MCF 10A (cell line): Measurements from ENCODE around the gene MXD4. TPM values are rescaled to one million over a fixed set of nuclear protein-coding genes. Genes with fewer than 3 reads are reported as not detected.

Source experiments
- Bru-seq: library from RNA; stranded (reverse); fragments of 400-500 nt; gene quantifications from one replicate; lab custom pipeline; 2021; lab: Mats Ljungman, UMichigan
- BruChase-seq, 2 experiments: library from RNA; stranded (reverse); fragments of 400-500 nt; gene quantifications; one replicate each; lab custom pipeline; 2021; lab: Mats Ljungman, UMichigan
- BruUV-seq: library from RNA; stranded (reverse); fragments of 400-500 nt; replicated peaks from 2 replicates; lab custom pipeline; 2021; lab: Mats Ljungman, UMichigan
- CTCF ChIA-PET: fragments of 300-600 bp; sonication (Branson Sonifier 250); formaldehyde crosslinking; extraction: SDS; loops from one replicate; lab custom pipeline; 2021; ENCODE audit warnings: antibody characterized with exemption, inconsistent platforms; lab: Yijun Ruan, JAX
- POLR2A ChIA-PET: fragments of 300-600, 350-650 bp; sonication (Branson Sonifier 250); formaldehyde crosslinking; extraction: SDS; loops from one replicate; lab custom pipeline; 2020; ENCODE audit warnings: antibody characterized with exemption, inconsistent platforms; lab: Yijun Ruan, JAX
- DNase-seq: peaks from one replicate; pipeline ENCODE4 v3.0.0-alpha.2; 2018; ENCODE audit not compliant: unreplicated experiment
- H3K27ac Mint-ChIP-seq: one replicate; pipeline ENCODE4 v1.8.0; 2022; ENCODE audit warnings: mild to moderate bottlenecking, low read depth, mixed read lengths; ENCODE audit not compliant: unreplicated experiment
- H3K27me3 Mint-ChIP-seq: one replicate; pipeline ENCODE4 v1.8.0; 2022; ENCODE audit warnings: mixed read lengths; ENCODE audit not compliant: insufficient read depth, unreplicated experiment
- H3K36me3 Mint-ChIP-seq: one replicate; pipeline ENCODE4 v1.8.0; 2022; ENCODE audit warnings: mild to moderate bottlenecking, moderate library complexity, mixed read lengths; ENCODE audit not compliant: insufficient read depth, unreplicated experiment
- H3K4me1 Mint-ChIP-seq: one replicate; pipeline ENCODE4 v1.8.0; 2022; ENCODE audit warnings: mixed read lengths; ENCODE audit not compliant: insufficient read depth, unreplicated experiment
- H3K4me3 Mint-ChIP-seq: one replicate; pipeline ENCODE4 v1.8.0; 2022; ENCODE audit warnings: mild to moderate bottlenecking, moderate library complexity, mixed read lengths; ENCODE audit not compliant: unreplicated experiment
- H3K9me3 Mint-ChIP-seq: one replicate; pipeline ENCODE4 v1.8.0; 2022; ENCODE audit warnings: mixed read lengths; ENCODE audit not compliant: unreplicated experiment
- intact Hi-C: fragments of 100-400 bp; cut with micrococcal nuclease; formaldehyde crosslinking; loops from 2 replicates; pipeline ENCODE4 v1.14.1; 2022
- long read RNA-seq: library from polyadenylated mRNA; stranded (forward); transcript quantifications from one replicate; pipeline ENCODE4 v2.0.0, GENCODE V29; 2022
- total RNA-seq: library from RNA; stranded (reverse); gene quantifications from 2 replicates; pipeline ENCODE4 v1.2.3, GENCODE V29; 2022
- TF ChIP-seq, protein P1 (sequence below): fragments of 200-600 bp; IDR thresholded peaks from one replicate; pipeline ENCODE4 v1.8.0; 2022; ENCODE audit warnings: antibody characterized with exemption, mild to moderate bottlenecking; ENCODE audit not compliant: unreplicated experiment

MXD4 gene, protein sequence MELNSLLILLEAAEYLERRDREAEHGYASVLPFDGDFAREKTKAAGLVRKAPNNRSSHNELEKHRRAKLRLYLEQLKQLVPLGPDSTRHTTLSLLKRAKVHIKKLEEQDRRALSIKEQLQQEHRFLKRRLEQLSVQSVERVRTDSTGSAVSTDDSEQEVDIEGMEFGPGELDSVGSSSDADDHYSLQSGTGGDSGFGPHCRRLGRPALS
- total RNA-seq (42.8 and 50.2 TPM in 2 replicates), Bru-seq, nascent RNA (percentile 57 among the genes with signal in this experiment), BruChase-seq, experiment 1, labeled RNA remaining after a 6-hour chase (percentile 81 among the genes with signal in this experiment), BruChase-seq, experiment 2, labeled RNA remaining after a 2-hour chase (percentile 76 among the genes with signal in this experiment)
- long read RNA-seq, full-length matches to known transcripts = 114 of 233 reads
- long read RNA-seq, partial matches to known transcripts = 28 of 233 reads
- long read RNA-seq, other reads (novel, unspliced or antisense) = 91 of 233 reads

DNA sequence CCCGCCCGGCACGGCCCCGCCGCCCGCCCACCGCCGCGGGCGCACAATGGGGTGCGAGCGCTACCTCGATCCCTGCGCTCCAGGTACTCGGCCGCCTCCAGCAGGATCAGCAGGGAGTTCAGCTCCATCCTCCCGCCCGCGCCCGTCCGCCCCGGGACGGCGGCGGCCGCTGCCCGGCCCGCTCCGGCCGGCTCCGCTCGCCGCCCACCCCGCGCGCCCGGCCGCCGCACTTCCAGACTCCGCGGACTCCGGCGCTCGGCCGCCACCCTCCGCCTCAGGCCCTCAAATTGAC lies at the start of gene MXD4:
MXD4 (minus strand) TSS at position 257 of the 292 bp plus-strand sequence; CDS start at position 128, 129 bp downstream.
- CTCF ChIA-PET = no interaction called here
- H3K36me3 Mint-ChIP-seq = no peaks in the 10 kb centered on the region
- TF ChIP-seq, protein P1, sequence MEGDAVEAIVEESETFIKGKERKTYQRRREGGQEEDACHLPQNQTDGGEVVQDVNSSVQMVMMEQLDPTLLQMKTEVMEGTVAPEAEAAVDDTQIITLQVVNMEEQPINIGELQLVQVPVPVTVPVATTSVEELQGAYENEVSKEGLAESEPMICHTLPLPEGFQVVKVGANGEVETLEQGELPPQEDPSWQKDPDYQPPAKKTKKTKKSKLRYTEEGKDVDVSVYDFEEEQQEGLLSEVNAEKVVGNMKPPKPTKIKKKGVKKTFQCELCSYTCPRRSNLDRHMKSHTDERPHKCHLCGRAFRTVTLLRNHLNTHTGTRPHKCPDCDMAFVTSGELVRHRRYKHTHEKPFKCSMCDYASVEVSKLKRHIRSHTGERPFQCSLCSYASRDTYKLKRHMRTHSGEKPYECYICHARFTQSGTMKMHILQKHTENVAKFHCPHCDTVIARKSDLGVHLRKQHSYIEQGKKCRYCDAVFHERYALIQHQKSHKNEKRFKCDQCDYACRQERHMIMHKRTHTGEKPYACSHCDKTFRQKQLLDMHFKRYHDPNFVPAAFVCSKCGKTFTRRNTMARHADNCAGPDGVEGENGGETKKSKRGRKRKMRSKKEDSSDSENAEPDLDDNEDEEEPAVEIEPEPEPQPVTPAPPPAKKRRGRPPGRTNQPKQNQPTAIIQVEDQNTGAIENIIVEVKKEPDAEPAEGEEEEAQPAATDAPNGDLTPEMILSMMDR = no peak
- intact Hi-C loops = loop anchor here (5.0 to 10.0 kb wide), 2 partner anchors 73 to 151 kb away; no protein-coding TSS in a partner anchor
- no TSS peak for BruUV-seq
- DNase-seq = no peak
- no peaks in the 10 kb centered on the region for H3K27me3 Mint-ChIP-seq
- H3K4me1 Mint-ChIP-seq = peaks cover 13% of the 10 kb centered on the region
- peak within 1 kb of the TSS; percentile 73 for H3K4me3 Mint-ChIP-seq
- POLR2A ChIA-PET = interaction anchor here (0.5 to 4.5 kb wide), 23 partner anchors 11 to 674 kb away, joined by 3 to 54 read pairs (median 4); partner anchors contain the start of genes CFAP99, HAUS3, POLN and RNF4
- peak within 1 kb of the TSS; percentile 77 for H3K27ac Mint-ChIP-seq
- no peaks in the 10 kb centered on the region for H3K9me3 Mint-ChIP-seq

DNA sequence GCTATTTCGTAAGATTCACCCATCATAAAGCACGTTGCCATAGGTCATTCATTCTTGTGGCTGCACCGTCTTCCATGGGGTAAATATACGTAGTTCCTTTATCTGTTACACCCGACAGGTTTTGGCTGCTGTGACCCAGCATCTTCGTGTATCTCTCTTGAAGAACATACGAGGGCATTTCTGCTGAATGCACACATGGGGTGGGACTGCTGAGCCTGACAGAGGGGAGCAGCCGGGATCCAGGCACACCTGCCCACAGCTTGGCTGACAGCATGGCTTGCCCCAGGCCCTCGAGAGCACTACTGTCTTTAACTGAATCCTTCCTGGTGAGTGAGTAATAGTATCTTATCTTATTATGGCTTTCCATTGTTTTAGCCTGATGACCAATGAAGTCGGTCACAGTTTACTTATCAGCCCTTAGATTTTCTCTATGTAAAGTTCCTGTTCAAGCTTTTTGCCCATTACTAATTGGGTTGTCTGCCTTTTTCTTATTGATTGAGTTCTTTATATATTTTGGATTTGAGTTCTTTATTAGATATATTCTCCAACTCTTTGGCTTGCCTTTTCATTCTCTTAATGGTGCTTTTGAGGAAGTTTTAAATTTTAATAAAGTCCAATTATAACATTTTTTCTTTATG lies 45.0 kb upstream of the MXD4 start:
- POLR2A ChIA-PET = no interaction called here
- TF ChIP-seq, protein P1 = no peak
- no peak for DNase-seq
- Mint-ChIP-seq H3K27ac (no peak overlapping the region), H3K36me3 (peaks cover 6% of the 10 kb centered on the region), H3K27me3 (no peaks in the 10 kb centered on the region), H3K9me3 (no peaks in the 10 kb centered on the region), H3K4me1 (no peaks in the 10 kb centered on the region), H3K4me3 (no peak overlapping the region)
- no TSS peak for BruUV-seq
- CTCF ChIA-PET = interaction anchor here (0.7 kb wide), 1 partner anchor 48 kb away, joined by 3 read pairs; no protein-coding TSS in a partner anchor
- intact Hi-C loops = no loop called here

DNA sequence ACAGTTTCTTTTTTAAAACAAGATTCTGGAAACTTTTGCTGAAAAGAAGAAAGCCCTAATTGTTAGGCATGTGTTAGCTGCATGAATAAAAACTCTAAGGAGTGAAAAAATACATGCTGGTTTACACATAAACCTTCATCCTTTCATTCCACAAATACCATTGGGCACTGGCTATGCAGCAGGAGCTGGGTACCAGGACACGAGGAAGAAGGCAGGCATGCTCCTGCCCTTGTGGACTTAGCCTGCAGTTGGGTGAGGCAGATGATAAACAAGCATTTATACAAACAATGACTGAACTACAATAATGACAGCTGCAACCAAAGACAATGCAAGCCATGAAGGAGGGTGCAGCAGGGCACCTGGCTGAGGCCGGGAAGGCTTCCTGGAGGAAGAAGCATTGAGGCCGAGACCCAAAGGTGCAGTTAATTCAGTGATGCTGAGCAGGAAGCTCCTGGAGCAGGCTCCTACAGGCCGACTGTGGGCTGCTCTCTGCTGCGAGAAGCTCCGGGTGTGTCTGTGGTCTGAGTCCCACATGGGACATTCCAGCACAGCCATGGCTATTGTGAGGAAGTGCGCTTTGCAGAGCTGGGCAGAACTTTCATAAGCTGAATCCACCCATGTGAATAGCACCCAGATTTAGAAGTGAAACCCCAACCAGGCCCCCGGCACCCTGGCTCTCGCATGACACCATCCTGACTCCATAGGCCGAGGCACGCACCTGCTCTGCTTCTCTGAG lies 44.0 kb upstream of the MXD4 start:
- Mint-ChIP-seq H3K9me3 (no peaks in the 10 kb centered on the region), H3K4me1 (no peaks in the 10 kb centered on the region), H3K27me3 (no peaks in the 10 kb centered on the region), H3K4me3 (no peak overlapping the region), H3K36me3 (peaks cover 6% of the 10 kb centered on the region), H3K27ac (no peak overlapping the region)
- ChIA-PET CTCF (no interaction called here), POLR2A (interaction anchor here (0.6 to 0.9 kb wide), 2 partner anchors 44 to 103 kb away, joined by 3 to 4 read pairs; partner anchors contain the start of gene MXD4)
- intact Hi-C loops = no loop called here
- TF ChIP-seq, protein P1 = no peak
- no TSS peak for BruUV-seq
- DNase-seq = no peak
